Esophagus muscularis mucosa (tissue), 4 donors: ENCODE data around the gene ALDH1A3. TPM values are rescaled to one million over a fixed set of nuclear protein-coding genes. Genes with fewer than 3 reads are reported as not detected.

ENCODE experiments used
- DNase-seq: peaks from one replicate; pipeline ENCODE4 v3.0.0-alpha.2; 2017; ENCODE audit errors: extremely low spot score
- H3K27ac ChIP-seq, 4 donors: fragments of 200-600 bp; sonication (generic); replicated peaks in 1 of 4; 1 replicate in 3 of 4; 2 replicates in 1 of 4; pipeline ENCODE4 v1.5.1; 2016 to 2019; ENCODE audit warnings: mild to moderate bottlenecking in 1 of 4
- H3K27me3 ChIP-seq, 4 donors: fragments of 200-600 bp; sonication (generic); one replicate each; pipeline versions ENCODE4 v1.5.1 to v1.6.0; 2016 to 2019
- H3K36me3 ChIP-seq, 4 donors: fragments of 200-600 bp; sonication (generic); one replicate each; pipeline ENCODE4 v1.5.1; 2016 to 2019
- H3K4me1 ChIP-seq, 4 donors: fragments of 200-600 bp; sonication (generic); one replicate each; pipeline ENCODE4 v1.5.1; 2016 to 2019
- H3K4me3 ChIP-seq, 4 donors: fragments of 200-600 bp; sonication (generic); 1 replicate in 2 of 4; 2 replicates in 2 of 4; pipeline ENCODE4 v1.5.1; 2016 to 2019; ENCODE audit warnings: mild to moderate bottlenecking in 4 of 4, moderate library complexity in 1 of 4
- H3K9me3 ChIP-seq, 4 donors: fragments of 200-600 bp; sonication (generic); 1 replicate in 3 of 4; 2 replicates in 1 of 4; pipeline ENCODE4 v1.5.1; 2016 to 2019
- EP300 ChIP-seq: sonication (generic); formaldehyde crosslinking; IDR thresholded peaks from one replicate; pipeline ENCODE4 v1.6.1; 2017; ENCODE audit warnings: antibody characterized with exemption
- POLR2A ChIP-seq: fragments of 450-650 bp; IDR thresholded peaks from one replicate; pipeline ENCODE4 v1.6.1; 2017; ENCODE audit warnings: antibody characterized with exemption, moderate library complexity, mild to moderate bottlenecking, low read depth
- POLR2AphosphoS5 ChIP-seq, 2 donors: sonication (generic); formaldehyde crosslinking; IDR thresholded peaks; one replicate each; pipeline ENCODE4 v1.6.1; 2017; ENCODE audit warnings: antibody characterized with exemption in 2 of 2
- WGBS: methylation state at CpG from one replicate; pipeline ENCODE4 v1.1.5; 2018; 5-methylcytosine and 5-hydroxymethylcytosine counted together
- intact Hi-C: fragments of 100-400 bp; cut with DNase I; formaldehyde crosslinking; loops from one replicate; pipeline ENCODE4 v1.15.1; 2023
- total RNA-seq, 4 donors: library from RNA; depleted of rRNA; stranded (reverse); fragments of >200 nt; gene quantifications; one replicate each; pipeline versions ENCODE4 v1.1.0 to v1.2.1, GENCODE V29; 2016
- TF ChIP-seq, protein P1 (sequence below), 3 experiments: fragments of 200-600 bp in 2 of 3; fragments of 450-650 bp in 1 of 3; sonication (generic) in 2 of 3; IDR thresholded peaks; one replicate each; pipeline ENCODE4 v1.5.1; 2017 to 2019; ENCODE audit warnings: antibody characterized with exemption in 3 of 3, mild to moderate bottlenecking in 2 of 3, moderate library complexity in 1 of 3

ALDH1A3 gene
- total RNA-seq, 4 donors from 2014 or later: 36.7 to 131 (median 59.4) TPM

DNA sequence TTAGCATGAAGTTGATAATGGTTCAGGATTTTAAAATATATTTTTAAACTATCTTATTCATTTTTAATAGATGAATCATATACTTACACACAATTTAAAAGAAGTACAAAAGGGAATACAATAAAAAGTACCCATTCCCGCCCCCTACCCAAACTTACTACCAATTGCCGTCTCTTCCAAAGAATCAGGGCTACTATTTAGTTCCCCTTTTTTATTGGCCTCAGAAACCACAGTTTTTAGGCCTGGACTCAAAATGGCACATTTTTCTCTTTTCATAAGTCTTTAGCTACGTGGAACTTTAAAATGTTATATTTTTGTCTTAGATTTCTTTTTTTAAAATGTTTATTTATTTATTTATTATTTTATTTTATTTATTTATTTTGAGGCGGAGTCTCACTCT is 57.5 kb downstream of the ALDH1A3 start:
- H3K36me3 ChIP-seq: no peaks in the 10 kb centered on the region
- H3K27me3 ChIP-seq: no peaks in the 10 kb centered on the region
- WGBS: 85% methylated on average over 4 of the region's 4 CpGs
- peaks cover 0 to 4% (median 2%) of the 10 kb centered on the region in 4 donors for H3K9me3 ChIP-seq
- H3K4me1 ChIP-seq: no peaks in the 10 kb centered on the region
- H3K4me3 ChIP-seq: no peak overlapping the region
- intact Hi-C loops: no loop called here
- H3K27ac ChIP-seq: no peak overlapping the region
- DNase-seq: no peak
- no peak for TF ChIP-seq EP300
- TF ChIP-seq, protein P1, sequence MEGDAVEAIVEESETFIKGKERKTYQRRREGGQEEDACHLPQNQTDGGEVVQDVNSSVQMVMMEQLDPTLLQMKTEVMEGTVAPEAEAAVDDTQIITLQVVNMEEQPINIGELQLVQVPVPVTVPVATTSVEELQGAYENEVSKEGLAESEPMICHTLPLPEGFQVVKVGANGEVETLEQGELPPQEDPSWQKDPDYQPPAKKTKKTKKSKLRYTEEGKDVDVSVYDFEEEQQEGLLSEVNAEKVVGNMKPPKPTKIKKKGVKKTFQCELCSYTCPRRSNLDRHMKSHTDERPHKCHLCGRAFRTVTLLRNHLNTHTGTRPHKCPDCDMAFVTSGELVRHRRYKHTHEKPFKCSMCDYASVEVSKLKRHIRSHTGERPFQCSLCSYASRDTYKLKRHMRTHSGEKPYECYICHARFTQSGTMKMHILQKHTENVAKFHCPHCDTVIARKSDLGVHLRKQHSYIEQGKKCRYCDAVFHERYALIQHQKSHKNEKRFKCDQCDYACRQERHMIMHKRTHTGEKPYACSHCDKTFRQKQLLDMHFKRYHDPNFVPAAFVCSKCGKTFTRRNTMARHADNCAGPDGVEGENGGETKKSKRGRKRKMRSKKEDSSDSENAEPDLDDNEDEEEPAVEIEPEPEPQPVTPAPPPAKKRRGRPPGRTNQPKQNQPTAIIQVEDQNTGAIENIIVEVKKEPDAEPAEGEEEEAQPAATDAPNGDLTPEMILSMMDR (IDR thresholded peaks at IDR 0.05): no peak
- TF ChIP-seq POLR2AphosphoS5 (IDR thresholded peaks at IDR 0.05): no peak
- no peak for TF ChIP-seq POLR2A

DNA sequence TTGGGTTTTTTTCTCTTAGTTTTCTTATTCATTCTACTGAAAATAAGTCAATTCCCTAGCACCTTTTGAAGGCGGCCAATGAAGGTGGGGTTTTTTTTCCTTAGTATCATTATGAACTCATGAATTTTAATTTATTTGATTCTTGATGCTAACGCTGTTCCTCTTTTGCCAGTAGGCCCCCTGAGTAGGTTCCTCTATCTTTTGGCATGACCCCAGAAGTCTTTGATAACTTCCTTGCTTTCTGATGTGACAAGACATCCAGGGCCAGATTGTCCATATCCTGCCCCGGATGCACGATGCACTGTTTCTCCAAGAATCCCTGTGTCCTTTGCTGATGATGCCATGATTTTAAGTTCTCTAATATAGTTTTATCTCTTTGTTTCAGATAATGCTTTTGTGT is 60.2 kb downstream of the ALDH1A3 start:
- peak; percentile 47 for DNase-seq
- no peaks in the 10 kb centered on the region for H3K36me3 ChIP-seq
- no peaks in the 10 kb centered on the region for H3K27me3 ChIP-seq
- no peak for TF ChIP-seq EP300
- no peak for TF ChIP-seq POLR2AphosphoS5 (IDR thresholded peaks at IDR 0.05)
- TF ChIP-seq, protein P1 (IDR thresholded peaks at IDR 0.05): no peak
- H3K4me3 ChIP-seq: no peak overlapping the region
- 93% methylated on average over 4 of the region's 4 CpGs for WGBS
- intact Hi-C loops: no loop called here
- peaks cover 0 to 4% (median 2%) of the 10 kb centered on the region in 4 donors for H3K9me3 ChIP-seq
- peaks cover 0 to 9% (median 3%) of the 10 kb centered on the region in 4 donors for H3K4me1 ChIP-seq
- H3K27ac ChIP-seq: no peak overlapping the region

DNA sequence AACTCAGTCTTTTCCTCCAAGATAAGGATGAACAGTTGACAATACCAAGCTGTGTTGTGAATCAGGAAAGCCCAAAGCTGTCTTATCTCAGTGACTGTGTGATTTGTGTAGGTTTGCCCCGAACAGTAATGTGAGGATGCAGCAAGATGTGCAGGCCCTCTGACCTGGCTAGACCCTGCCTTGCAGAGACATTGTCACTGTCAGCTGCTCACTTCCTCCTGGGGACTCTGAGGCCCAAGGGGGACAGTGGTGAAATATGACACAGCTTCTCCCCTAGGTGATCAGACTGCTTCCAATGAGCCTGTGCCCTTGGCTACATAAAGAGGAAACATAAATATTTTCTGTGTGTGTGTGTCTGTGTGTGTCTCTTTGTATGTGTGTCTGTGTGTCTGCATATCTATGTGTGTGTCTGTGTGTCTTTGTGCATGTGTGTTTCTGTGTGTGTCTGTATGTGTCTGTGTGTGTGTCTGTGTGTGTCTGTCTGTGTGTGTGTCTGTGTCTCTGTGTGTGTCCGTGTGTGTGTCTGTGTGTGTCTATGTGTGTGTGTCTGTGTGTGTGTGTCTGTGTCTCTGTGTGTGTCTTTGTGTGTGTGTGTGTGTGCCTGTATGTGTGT is 61.2 kb downstream of the ALDH1A3 start:
- Histone ChIP-seq H3K4me1 (peaks cover 0 to 9% (median 3%) of the 10 kb centered on the region in 4 donors), H3K36me3 (no peaks in the 10 kb centered on the region), H3K27ac (no peak overlapping the region), H3K27me3 (no peaks in the 10 kb centered on the region), H3K9me3 (peaks cover 0 to 4% (median 2%) of the 10 kb centered on the region in 4 donors), H3K4me3 (no peak overlapping the region)
- TF ChIP-seq EP300: no peak
- TF ChIP-seq POLR2AphosphoS5 (IDR thresholded peaks at IDR 0.05): no peak
- TF ChIP-seq POLR2A: no peak
- intact Hi-C loops: no loop called here
- 70% methylated on average over 2 of the region's 2 CpGs for WGBS
- peak; percentile 88 for DNase-seq

DNA sequence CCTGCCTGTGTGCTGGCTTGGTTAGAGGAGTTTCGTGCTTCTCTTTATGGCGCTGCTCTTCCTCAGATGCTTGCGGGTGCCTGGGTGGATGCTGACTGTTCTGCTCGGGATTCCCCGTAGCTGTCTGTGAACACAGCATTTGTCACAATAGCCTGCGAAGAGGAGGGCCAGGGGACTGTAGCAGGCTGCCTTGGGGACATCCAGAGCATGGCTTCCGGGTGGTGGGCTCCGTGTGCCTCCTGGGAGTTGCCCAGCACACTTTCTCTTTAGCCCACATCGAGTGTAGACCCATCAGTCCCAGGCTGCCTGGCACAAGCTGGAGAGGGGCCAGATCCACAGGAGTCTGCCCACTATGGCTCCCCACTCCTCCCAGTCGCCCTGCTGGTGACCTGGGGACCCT is 61.9 kb downstream of the ALDH1A3 start:
- TF ChIP-seq POLR2AphosphoS5 (IDR thresholded peaks at IDR 0.05) (no peak), EP300 (no peak), POLR2A (no peak)
- TF ChIP-seq, protein P1 (IDR thresholded peaks at IDR 0.05): no peak
- WGBS: 78% methylated on average over 9 of the region's 10 CpGs
- Histone ChIP-seq H3K4me3 (no peak overlapping the region), H3K36me3 (no peaks in the 10 kb centered on the region), H3K9me3 (peaks cover 0 to 2% (median under 1%) of the 10 kb centered on the region in 4 donors), H3K27me3 (no peaks in the 10 kb centered on the region), H3K4me1 (peaks cover 0 to 9% (median 3%) of the 10 kb centered on the region in 4 donors), H3K27ac (no peak overlapping the region)
- intact Hi-C loops: no loop called here
- peak; percentile 77 for DNase-seq

DNA sequence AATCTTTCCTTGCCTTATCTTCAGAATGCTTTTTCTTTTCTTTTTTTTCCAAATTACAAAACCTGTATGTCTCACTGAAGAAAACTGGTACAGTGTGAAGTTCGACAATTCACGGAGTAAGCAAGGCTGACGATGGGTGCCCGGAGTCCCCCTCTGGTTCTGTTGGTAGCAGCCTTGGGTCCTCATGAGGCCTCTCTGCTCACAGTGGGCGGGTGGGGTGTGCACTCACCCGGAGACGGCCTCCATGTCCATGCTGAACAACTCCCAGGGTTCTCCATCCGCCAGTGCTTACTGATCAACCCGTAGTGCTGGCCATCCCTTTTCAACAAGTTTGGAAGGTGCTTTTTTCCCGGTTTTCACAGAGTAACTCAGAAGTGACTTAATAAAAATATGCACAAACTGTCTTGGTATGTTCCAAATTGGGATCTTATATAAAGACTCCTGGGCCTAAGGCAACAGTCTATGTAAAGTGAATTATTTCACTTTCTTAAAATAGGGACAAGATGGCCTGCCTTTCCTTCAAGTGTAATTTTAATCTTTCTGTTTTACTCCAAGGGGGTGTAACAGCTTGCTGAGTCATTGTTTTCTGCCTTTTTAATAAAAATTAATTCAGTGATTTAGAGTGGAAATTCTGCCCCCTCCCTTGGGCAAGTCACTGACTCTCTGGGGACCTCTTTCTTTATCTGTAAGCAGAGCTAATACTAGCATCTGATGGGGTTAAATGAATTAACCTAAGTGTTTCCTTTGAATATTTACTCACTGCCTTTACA is 63.2 kb downstream of the ALDH1A3 start:
- no peaks in the 10 kb centered on the region for H3K27me3 ChIP-seq
- H3K4me1 ChIP-seq: peaks cover 0 to 9% (median 3%) of the 10 kb centered on the region in 4 donors
- WGBS: 93% methylated on average over 9 of the region's 10 CpGs
- H3K4me3 ChIP-seq: no peak overlapping the region
- peak; percentile 86 for DNase-seq
- no peaks in the 10 kb centered on the region for H3K9me3 ChIP-seq
- H3K27ac ChIP-seq: no peak overlapping the region
- H3K36me3 ChIP-seq: no peaks in the 10 kb centered on the region
- intact Hi-C loops: no loop called here
- TF ChIP-seq POLR2AphosphoS5 (IDR thresholded peaks at IDR 0.05): no peak
- TF ChIP-seq POLR2A: no peak
- TF ChIP-seq EP300: no peak
- TF ChIP-seq, protein P1 (IDR thresholded peaks at IDR 0.05): no peak
